ENCODE measurements around the gene AKNAD1.

The AKNAD1 gene

DNA sequence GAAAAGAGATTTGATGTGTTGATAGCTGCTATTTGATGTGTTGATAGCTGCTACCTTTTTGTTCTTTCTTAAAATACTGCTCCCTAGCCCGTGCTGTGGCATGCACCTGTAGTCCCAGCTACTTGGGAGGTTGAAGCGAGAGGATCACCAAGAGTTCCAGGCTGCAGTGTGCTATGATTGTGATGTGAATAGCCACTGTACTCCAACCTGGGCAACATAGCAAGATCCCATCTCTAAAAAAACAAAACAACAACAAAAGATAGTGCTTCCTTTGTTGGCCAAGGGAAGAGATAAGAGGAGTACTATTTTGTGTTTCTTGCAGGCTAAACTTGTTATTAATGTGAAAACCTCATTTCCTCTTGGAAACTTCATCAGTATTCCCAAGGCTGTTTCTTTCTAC lies 25.9 kb upstream of the AKNAD1 start:
- no peak overlapping the region for H3K4me3 ChIP-seq (ENCODE audit: low read length)
- H3K27ac ChIP-seq (ENCODE audit: low read depth, low read length), result no peak overlapping the region
- H3K79me2 ChIP-seq (ENCODE audit: control insufficient read depth, low read length), result peaks cover 55% of the 10 kb centered on the region
- no peaks in the 10 kb centered on the region for H4K20me1 ChIP-seq (ENCODE audit: control insufficient read depth, insufficient read depth, low read depth, low read length)
- H3K4me2 ChIP-seq (ENCODE audit: low read length), result no peak overlapping the region
- no peak for TF ChIP-seq EZH2phosphoT487 (IDR thresholded peaks at IDR 0.05; ENCODE audit: borderline replicate concordance, low read length)
- TF ChIP-seq, protein P1, sequence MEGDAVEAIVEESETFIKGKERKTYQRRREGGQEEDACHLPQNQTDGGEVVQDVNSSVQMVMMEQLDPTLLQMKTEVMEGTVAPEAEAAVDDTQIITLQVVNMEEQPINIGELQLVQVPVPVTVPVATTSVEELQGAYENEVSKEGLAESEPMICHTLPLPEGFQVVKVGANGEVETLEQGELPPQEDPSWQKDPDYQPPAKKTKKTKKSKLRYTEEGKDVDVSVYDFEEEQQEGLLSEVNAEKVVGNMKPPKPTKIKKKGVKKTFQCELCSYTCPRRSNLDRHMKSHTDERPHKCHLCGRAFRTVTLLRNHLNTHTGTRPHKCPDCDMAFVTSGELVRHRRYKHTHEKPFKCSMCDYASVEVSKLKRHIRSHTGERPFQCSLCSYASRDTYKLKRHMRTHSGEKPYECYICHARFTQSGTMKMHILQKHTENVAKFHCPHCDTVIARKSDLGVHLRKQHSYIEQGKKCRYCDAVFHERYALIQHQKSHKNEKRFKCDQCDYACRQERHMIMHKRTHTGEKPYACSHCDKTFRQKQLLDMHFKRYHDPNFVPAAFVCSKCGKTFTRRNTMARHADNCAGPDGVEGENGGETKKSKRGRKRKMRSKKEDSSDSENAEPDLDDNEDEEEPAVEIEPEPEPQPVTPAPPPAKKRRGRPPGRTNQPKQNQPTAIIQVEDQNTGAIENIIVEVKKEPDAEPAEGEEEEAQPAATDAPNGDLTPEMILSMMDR (IDR thresholded peaks at IDR 0.05; ENCODE audit: low read depth, low read length, poor library complexity, severe bottlenecking), result no peak
- H3F3A ChIP-seq (ENCODE audit: control insufficient read depth, insufficient read depth), result peaks cover 6% of the 10 kb centered on the region; the same call in 1 of the 2 replicates
- peaks cover 12% of the 10 kb centered on the region for H3K4me1 ChIP-seq (ENCODE audit: control insufficient read depth, low read length)
- H3K27me3 ChIP-seq (ENCODE audit: control insufficient read depth, low read length), result no peaks in the 10 kb centered on the region
- no peaks in the 10 kb centered on the region for H3K9me2 ChIP-seq (replicated peaks; ENCODE audit: control insufficient read depth, low read length)
- no peaks in the 10 kb centered on the region for H3K9me3 ChIP-seq (ENCODE audit: control insufficient read depth, insufficient read depth, low read length)
- H3K36me3 ChIP-seq (ENCODE audit: control insufficient read depth, low read length), result peaks cover 3% of the 10 kb centered on the region; the same call in 1 of the 2 replicates

DNA sequence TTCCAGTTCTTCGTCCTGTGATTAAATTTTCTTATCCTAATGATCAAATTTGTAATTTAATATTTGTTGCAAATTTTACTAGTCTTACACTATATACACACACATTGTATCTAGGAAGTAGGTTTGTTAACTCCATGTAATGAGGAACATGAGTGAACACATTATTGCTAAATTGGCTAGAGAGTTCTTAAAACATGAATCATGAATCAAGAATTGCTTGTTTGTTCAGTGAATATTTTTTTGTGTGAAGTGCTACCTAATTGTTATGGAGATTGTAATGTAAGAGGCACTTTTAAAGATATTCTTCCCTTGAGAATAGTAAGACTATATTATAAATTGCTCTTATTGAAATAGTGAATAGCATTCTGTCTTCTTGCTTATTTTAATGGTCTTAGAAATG lies 24.5 kb upstream of the AKNAD1 start:
- Histone ChIP-seq H3K4me3 (ENCODE audit: low read length) (no peak overlapping the region), H3K9me3 (ENCODE audit: control insufficient read depth, insufficient read depth, low read length) (no peaks in the 10 kb centered on the region), H3K4me2 (ENCODE audit: low read length) (no peak overlapping the region), H3K27ac (ENCODE audit: low read depth, low read length) (no peak overlapping the region), H3F3A (ENCODE audit: control insufficient read depth, insufficient read depth) (peaks cover 6% of the 10 kb centered on the region; the same call in 1 of the 2 replicates), H3K9me2 (replicated peaks; ENCODE audit: control insufficient read depth, low read length) (no peaks in the 10 kb centered on the region), H3K36me3 (ENCODE audit: control insufficient read depth, low read length) (peaks cover 2% of the 10 kb centered on the region; the same call in 1 of the 2 replicates), H3K27me3 (ENCODE audit: control insufficient read depth, low read length) (no peaks in the 10 kb centered on the region), H4K20me1 (ENCODE audit: control insufficient read depth, insufficient read depth, low read depth, low read length) (no peaks in the 10 kb centered on the region), H3K4me1 (ENCODE audit: control insufficient read depth, low read length) (peaks cover 15% of the 10 kb centered on the region), H3K79me2 (ENCODE audit: control insufficient read depth, low read length) (peaks cover 64% of the 10 kb centered on the region)
- no peak for TF ChIP-seq EZH2phosphoT487 (IDR thresholded peaks at IDR 0.05; ENCODE audit: borderline replicate concordance, low read length)
- TF ChIP-seq, protein P1 (IDR thresholded peaks at IDR 0.05; ENCODE audit: low read depth, low read length, poor library complexity, severe bottlenecking), result no peak

DNA sequence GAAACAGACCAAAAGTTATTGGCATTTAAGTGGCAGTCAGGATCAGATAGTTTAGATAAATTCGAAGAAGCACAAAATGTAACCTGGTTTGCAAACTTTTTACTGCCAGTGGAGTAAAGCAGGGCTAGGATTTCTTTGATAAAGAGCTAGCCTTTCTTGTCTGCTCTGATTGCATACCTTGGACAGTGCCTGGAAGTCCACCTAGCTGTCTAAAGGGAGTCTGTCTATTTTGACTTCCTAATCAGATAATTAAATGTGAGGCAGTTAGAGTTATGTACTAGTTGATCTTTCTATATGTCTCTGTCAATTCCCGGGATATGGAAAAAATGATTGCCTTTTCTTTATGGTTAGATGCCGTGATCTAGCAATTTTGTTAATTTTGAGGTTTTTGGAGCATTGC lies 24.0 kb upstream of the AKNAD1 start:
- Histone ChIP-seq H3K4me2 (ENCODE audit: low read length) (no peak overlapping the region), H3K36me3 (ENCODE audit: control insufficient read depth, low read length) (no peaks in the 10 kb centered on the region), H3F3A (ENCODE audit: control insufficient read depth, insufficient read depth) (peaks cover 6% of the 10 kb centered on the region; the same call in 1 of the 2 replicates), H3K4me1 (ENCODE audit: control insufficient read depth, low read length) (peaks cover 18% of the 10 kb centered on the region), H3K9me3 (ENCODE audit: control insufficient read depth, insufficient read depth, low read length) (no peaks in the 10 kb centered on the region), H3K9me2 (replicated peaks; ENCODE audit: control insufficient read depth, low read length) (no peaks in the 10 kb centered on the region), H3K27ac (ENCODE audit: low read depth, low read length) (no peak overlapping the region), H3K79me2 (ENCODE audit: control insufficient read depth, low read length) (peaks cover 64% of the 10 kb centered on the region), H4K20me1 (ENCODE audit: control insufficient read depth, insufficient read depth, low read depth, low read length) (no peaks in the 10 kb centered on the region), H3K27me3 (ENCODE audit: control insufficient read depth, low read length) (no peaks in the 10 kb centered on the region), H3K4me3 (ENCODE audit: low read length) (no peak overlapping the region)
- no peak for TF ChIP-seq EZH2phosphoT487 (IDR thresholded peaks at IDR 0.05; ENCODE audit: borderline replicate concordance, low read length)
- TF ChIP-seq, protein P1 (IDR thresholded peaks at IDR 0.05; ENCODE audit: low read depth, low read length, poor library complexity, severe bottlenecking), result no peak

Data from DOHH2 (cell line).